NCI-H128 (cell line): ENCODE results near the gene ETV2.
A peak's percentile ranks its signal among the peaks of the same experiment; 100 is the strongest.
"Not testable (repeated sequence)": the region's sequence is repeated elsewhere in the genome, so short reads cannot be mapped to it uniquely, and the experiment has no call there.

Experiments used
- DNase-seq: peaks from one replicate; lab custom pipeline; 2025; ENCODE audit not compliant: unreplicated experiment; lab: John Stamatoyannopoulos, UW

The ETV2 gene, protein sequence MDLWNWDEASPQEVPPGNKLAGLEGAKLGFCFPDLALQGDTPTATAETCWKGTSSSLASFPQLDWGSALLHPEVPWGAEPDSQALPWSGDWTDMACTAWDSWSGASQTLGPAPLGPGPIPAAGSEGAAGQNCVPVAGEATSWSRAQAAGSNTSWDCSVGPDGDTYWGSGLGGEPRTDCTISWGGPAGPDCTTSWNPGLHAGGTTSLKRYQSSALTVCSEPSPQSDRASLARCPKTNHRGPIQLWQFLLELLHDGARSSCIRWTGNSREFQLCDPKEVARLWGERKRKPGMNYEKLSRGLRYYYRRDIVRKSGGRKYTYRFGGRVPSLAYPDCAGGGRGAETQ

DNA sequence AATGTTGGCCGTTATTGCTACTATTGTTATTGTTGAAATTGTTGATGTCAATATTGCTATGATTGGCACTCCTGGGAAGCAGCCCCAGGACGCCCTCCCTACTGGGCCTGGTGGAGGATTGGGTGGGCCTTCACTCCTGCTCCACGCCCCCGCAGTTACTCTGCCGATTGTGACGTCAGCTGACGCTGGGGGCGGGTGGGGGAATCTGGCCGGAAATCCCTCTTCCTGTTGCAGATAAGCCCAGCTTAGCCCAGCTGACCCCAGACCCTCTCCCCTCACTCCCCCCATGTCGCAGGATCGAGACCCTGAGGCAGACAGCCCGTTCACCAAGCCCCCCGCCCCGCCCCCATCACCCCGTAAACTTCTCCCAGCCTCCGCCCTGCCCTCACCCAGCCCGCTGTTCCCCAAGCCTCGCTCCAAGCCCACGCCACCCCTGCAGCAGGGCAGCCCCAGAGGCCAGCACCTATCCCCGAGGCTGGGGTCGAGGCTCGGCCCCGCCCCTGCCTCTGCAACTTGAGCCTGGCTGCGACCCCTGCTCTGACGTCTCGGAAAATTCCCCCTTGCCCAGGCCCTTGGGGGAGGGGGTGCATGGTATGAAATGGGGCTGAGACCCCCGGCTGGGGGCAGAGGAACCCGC, at the start of gene ETV2:
ETV2 (plus strand) TSS at position 231 of the 637 bp plus-strand sequence. CDS start 716 bp downstream, outside the sequence.
- no peak for DNase-seq

DNA sequence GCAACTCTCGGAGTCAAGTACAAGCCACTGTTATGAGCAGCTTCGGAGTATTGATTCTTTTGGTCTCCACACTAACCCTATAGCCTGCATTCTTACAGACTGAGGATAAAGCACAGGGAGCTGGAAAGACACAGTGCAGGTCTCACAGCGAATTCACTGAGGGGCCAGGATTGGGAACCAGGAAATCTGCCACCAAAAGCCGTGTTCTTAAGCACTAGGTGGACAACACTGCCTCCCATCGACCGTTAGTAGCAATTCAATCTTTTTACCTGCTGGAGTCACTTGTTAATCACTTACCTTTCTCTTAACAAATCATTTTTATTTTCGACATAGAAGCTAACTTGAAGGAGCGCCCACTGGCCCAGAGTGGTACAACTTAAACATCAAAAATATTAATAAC, 49.3 kb upstream of the ETV2 start:
- no peak for DNase-seq

DNA sequence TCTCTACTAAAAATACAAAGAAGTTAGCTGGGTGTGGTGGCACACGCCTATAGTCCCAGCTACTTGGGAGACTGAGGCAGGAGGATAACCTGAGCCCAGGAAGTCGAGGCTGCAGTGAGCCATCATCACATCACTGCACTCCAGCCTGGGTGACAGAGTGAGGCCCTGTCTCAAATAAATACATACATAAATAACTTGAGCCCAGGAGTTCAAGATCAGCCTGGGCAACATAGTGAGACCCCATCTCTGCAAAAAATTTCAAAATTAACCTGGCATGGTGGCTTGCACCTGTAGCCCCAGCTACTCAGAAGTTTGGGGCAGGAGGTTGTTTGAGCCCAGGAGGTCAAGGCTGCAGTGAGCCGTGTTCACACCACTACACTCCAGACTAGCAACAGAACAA, 46.5 kb upstream of the ETV2 start:
- DNase-seq = not testable (repeated sequence)

DNA sequence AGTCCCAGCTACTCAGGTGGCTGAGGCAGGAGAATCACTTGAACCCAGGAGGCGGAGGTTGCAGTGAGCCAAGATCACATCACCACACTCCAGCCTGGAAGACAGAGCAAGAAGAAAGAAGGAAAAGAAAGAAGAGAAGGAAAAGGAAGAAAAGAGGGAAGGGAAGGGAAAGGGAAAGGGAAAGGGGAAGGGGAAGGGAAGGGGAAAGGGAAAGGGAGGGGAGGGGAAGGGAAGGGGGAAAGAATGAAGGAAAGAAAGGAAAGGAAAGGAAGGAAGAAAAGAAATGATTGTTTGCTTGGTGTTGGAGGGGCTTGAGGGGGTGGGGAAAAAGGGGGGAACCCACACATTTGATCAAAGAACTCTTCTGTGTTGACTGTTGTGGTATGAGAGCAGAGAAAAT, 45.6 kb upstream of the ETV2 start:
- DNase-seq = no peak

DNA sequence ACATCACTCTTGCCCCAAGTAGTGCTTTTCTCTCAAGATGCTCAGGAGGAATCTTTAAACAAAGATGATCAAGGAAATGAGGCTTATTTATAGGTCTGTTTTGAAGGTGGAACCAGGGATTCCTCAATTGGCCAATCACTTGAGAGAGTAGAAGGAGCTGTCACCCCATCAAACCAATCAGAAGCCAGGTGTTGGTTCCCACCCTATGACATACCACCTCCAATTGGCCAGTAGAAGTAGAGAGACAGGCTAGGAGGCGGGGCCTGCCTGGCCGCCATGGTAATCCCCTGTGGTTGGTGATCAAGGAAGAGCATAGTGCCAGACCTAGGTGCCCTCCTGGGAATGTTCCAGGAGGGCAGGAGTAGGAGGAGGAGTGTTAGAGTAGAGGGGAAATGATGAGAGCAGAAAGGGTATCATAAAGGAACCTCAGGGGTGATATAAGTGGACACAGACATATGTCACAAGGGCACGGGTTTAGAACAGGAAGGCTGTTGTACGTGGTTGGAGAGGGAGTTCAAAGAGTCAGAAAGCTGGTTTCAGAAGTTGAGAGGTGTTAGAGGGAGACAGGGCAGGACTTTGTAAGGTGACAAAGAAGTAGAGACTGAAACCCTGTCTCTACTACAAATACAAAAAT, 45.1 kb upstream of the ETV2 start:
- no peak for DNase-seq

DNA sequence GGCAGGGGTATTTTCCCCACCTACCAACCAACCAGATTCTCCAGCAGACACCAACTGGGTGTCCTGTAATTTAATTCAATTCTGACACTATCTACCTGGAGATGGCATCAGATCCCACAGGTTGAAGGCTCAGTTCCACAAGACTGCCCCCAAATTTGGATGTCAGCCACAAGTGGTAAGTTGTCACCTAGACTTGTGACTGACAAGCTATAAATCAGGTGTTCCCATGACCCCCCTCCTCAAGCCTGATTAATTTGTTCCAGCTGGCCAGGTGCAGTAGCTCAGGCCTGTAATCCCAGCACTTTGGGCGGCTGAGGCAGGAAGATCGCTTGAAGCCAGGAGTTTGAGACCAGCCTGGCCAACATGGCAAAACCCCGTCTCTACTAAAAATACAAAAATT, 39.6 kb upstream of the ETV2 start:
- DNase-seq = no peak

DNA sequence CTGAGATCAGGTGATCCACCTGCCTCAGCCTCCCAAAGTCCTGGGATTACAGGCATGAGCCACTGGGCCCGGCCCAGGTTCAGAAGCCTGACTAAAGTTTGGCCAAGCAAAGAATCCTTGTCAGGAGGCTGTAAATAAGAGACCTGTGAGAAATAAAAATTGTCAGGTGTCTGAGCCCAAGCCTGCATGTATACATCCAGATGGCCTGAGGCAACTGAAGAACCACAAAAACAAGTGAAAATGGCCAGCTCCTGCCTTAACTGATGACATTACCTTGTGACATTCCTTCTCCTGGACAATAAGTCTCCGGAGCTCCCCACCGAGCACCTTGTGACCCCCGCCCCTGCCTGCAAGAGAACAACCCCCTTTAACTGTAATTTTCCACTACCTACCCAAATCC, 37.1 kb upstream of the ETV2 start:
- DNase-seq = not testable (repeated sequence)

DNA sequence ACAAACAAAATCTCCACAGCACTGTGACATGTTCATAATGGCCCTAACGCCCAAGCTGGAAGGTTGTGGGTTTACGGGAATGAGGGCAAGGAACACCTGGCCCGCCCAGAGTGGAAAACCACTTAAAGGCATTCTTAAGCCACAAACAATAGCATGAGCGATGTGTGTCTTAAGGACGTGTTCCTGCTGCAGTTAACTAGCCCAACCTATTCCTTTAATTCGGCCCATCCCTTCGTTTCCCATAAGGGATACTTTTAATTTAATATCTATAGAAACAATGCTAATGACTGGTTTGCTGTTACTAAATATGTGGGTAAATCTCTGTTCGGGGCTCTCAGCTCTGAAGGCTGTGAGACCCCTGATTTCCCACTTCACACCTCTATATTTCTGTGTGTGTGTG, 34.4 kb upstream of the ETV2 start:
- not testable (repeated sequence) for DNase-seq

DNA sequence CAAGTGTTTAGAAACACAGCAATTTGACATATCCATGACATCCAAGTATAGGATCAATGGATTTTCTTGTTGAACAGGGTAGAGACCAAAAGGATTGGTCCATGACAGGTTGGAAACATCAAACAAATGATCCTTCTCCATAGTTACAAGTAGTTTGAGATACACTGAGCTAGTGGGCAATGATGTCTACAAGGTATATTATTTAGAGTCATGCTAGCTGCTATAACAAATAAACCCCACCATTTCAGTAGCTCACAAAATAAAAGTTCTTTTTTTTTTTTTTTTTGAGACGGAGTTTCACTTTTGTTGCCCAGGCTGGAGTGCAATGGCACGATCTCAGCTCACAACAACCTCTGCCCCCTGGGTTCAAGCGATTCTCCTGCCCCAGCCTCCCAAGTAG, 33.9 kb upstream of the ETV2 start:
- no peak for DNase-seq

DNA sequence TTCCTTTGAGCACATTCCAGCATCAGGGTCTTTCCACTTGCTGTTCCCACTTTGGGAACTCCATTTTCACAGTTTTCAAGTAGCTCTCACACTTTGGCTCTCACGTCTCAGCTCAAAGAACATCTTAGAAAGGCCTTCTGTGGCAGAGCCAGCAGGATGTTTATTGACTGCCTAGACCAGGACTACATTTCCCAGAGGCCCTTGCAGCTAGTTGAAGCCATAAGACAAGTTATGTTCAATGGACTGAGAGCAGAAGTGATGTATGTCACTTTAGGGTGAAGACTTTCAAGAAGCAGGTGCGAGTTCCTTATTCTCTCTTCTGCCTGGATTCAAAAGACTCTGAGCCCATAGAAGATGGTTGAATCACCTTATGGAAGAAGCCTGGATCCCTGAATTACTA, 33.3 kb upstream of the ETV2 start:
- no peak for DNase-seq

DNA sequence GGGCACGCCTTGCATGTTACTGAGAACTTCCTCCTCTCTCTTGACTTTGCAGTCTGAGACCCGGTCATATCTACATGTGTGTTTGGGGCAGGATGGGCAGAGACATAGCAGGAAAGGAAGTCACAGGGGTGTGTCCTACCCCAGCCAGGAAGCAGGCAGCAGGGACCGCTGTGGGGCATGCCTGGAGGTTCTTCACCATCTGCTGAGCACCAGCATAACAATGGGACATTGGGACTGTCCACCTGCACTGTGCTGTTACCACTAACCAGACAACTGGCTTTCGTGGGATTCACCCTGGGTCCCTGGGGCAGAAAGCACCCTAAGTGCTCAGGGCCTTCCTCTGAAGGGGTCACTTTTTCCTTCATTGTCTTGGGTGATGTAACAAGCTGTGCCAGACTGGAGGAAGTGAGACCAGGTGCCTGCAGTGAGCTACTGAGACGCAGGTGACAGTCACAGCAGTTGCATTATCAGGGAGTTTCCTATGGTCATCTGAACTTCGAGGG, 31.6 kb upstream of the ETV2 start:
- DNase-seq = no peak

DNA sequence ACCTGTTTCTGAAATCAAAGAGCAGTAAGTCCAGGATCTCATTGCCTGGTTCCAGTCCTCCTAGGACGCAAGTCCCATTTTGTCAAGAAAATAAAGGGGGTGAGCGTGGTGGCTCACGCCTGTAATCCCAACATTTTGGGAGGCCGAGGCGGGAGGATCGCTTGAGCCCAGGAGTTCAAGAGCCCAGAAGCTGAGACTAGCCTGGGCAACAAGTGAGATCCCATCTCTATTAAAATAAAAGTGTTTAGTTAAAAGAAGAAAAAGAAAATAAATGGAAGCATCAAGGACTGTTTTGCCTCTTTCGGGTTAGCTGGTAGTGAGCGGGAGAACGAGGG, 29.4 kb upstream of the ETV2 start:
- no peak for DNase-seq

DNA sequence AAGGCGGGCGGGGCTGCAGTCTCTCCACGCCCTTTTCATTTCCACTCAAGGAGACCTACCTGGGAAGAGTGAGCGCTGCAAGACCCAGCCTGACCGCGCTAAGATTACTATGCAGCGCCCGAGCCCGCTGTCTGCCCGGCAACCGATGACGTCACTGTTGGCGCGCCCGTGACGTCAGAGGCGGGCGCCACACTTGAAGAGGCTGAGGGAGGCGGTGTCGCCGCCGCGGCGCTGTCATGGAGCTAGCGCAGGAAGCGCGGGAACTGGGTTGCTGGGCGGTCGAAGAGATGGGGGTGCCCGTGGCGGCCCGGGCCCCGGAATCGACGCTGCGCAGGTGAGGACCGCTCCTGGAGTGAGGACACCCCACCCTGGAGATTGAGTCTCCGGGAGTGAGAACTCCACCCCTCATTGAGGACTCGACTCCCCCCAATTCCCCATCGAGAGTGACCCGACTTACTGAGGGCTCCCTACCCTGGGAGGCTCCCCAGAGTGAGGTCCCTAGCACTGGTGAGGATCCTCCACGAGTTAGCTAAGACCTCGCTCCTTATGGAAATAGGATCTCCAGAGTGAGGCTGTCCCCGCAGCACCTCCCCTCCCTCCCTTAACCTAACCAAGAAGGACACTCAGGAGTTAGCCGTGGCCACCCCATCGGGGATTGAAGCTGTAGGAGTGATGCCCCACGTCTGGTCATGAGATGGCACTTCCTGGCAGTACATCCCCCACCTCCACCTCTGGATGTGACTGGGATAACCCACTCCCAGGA, 28.8 kb upstream of the ETV2 start, which contains the start of gene HAUS5:
HAUS5 (plus strand) TSS at position 177 of the 763 bp plus-strand sequence; CDS start at position 237, 60 bp downstream.
- peak; percentile 79 for DNase-seq

DNA sequence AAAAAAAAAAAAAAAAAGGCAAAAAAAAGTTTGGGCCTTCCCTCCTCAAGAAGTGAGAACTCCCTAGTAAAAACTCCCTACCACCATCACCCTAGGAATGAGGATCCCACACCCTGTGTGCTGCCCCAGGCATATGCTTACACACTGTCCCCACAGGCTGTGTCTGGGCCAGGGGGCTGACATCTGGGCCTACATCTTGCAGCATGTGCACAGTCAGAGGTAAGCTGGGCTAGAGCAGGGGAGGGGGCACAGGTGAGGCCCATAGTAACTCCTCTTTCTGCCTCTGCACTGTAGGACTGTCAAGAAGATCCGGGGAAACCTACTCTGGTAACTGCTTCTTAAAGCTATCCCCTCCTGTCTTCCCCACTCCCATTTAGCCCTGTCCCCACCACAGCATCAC, 28.0 kb upstream of the ETV2 start:
- DNase-seq = no peak

DNA sequence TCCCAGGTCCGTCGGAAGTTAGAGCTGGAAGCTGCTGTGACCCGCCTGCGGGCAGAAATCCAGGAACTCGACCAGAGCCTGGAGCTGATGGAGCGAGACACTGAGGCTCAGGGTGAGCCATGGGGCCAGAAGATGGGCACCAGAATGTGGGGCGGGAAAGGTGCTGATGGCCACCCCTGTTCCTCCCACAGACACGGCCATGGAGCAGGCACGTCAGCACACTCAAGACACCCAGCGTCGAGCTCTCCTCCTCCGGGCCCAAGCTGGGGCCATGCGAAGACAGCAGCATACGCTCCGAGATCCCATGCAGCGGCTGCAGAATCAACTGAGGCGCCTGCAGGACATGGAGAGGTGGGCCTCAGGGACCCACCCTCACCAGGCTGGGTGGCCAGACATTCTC, 26.5 kb upstream of the ETV2 start:
- DNase-seq = no peak

DNA sequence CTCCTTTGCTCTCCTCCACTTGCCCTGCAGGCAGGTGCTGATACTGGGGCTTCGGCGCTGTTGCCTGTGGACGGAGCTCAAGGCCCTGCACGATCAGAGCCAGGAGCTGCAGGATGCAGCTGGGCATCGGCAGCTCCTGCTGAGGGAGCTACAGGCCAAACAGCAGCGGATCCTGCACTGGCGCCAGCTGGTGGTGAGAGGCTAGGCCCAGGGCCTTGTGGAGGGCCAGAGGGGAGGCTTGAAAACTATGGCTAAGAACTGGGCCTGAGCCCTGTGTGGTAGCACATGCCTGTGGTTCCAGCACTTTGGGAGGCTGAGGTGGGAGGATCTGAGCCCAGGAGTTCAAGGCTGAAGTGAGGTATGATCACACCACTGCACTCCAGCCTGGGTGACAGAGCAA, 22.7 kb upstream of the ETV2 start:
- DNase-seq = no peak

DNA sequence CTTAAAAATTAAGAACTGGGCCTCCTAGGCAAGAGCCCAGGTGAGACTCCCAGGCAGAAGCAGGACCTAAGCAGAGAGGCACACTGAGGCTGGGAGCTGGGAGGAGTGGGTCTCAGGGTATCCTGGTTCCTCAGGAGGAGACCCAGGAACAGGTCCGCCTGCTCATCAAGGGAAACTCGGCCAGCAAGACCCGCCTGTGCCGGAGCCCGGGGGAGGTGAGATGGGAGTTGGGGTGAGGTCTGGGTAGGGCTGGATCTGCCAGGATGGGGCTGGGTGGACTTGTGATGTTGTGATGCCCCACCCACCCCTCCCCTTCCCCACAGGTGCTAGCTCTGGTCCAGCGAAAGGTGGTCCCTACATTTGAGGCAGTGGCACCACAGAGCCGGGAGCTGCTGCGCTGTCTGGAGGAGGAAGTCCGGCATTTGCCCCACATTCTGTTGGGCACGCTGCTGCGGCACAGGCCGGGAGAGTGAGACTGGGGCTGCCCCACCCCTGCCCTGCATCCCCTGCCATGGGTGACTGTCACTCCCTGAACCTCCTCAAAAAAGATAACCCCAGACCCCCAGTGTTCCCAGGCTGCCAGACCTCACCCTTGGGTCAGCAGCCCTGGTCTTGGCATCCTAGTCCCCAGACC, 22.1 kb upstream of the ETV2 start:
- no peak for DNase-seq

DNA sequence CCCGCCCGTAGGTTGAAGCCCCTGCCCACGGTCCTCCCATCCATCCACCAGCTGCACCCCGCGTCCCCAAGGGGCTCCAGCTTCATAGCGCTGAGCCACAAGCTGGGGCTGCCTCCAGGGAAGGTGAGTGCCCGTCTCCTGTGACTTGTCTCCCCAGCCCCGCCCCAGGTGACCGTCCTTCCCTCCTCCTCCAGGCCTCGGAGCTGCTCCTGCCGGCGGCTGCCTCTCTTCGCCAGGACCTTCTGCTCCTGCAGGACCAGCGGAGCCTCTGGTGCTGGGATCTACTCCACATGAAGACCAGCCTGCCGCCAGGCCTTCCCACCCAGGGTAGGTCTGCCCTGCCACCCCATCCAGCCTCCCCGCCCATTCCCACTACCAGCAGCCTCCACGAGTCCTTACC, 21.5 kb upstream of the ETV2 start:
- DNase-seq = no peak

DNA sequence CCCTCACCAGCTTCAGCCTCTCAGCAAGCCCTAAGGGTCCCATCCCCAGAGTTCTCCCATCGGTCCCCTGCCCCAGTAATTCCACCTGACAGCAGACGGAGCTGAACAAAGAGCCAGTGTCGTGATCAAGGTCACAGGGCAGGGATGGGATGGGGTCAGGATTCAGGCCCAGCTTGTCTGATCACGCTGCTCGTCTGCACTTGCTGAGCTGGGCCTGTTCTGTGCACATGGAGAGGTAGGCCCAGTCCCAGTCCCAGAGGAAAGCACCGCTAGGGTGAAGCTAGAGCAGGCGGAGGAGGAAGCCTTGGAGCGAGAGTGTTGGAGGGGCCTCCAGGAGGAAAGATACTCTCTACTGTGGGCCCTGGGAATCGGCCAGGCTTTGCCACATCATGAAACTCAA, 19.8 kb upstream of the ETV2 start:
- DNase-seq = no peak

DNA sequence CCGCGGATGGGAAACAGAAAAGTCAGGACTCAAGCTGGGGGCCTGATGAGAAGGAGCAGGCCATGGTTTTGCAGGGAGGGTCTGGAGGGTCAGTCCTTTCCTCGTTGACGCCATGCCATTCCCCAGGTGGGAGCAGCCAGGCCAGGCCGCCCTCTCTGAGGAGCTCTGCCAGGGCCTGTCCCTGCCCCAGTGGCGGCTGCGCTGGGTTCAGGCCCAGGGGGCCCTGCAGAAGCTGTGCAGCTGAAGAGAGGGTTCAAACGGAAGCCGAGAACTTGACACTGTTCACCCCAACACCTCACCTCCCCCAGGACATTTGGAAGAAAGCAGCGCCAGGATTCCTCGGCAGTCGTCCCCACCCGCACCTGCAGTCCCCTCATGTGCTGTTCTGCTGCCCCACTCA, 18.8 kb upstream of the ETV2 start:
- DNase-seq = no peak
